Ishikawa (cell line): ENCODE measurements around the gene MINDY3.

Experiments used
- CEBPB ChIP-seq: IDR thresholded peaks from 2 replicates; pipeline ENCODE4 v1.6.1; 2012
- CREB1 ChIP-seq: IDR thresholded peaks from 2 replicates; pipeline ENCODE4 v1.6.1; 2012; ENCODE audit warnings: low read depth
- EGR1 ChIP-seq: IDR thresholded peaks from 2 replicates; pipeline ENCODE4 v1.6.1; 2012
- EP300 ChIP-seq: IDR thresholded peaks from 2 replicates; pipeline ENCODE4 v1.6.1; 2012; ENCODE audit warnings: borderline replicate concordance
- FOXM1 ChIP-seq: IDR thresholded peaks from 2 replicates; pipeline ENCODE4 v1.6.1; 2012; ENCODE audit warnings: low read depth, borderline replicate concordance
- MAX ChIP-seq: IDR thresholded peaks from 2 replicates; pipeline ENCODE4 v1.6.1; 2012
- NFIC ChIP-seq: IDR thresholded peaks from 2 replicates; pipeline ENCODE4 v1.6.1; 2012
- RAD21 ChIP-seq: IDR thresholded peaks from 2 replicates; pipeline ENCODE4 v1.6.1; 2012; ENCODE audit warnings: low read depth
- REST ChIP-seq: IDR thresholded peaks from 2 replicates; pipeline ENCODE4 v1.6.1; 2012; ENCODE audit warnings: low read depth, mild to moderate bottlenecking
- TAF1 ChIP-seq: IDR thresholded peaks from 2 replicates; pipeline ENCODE4 v1.6.1; 2012; ENCODE audit warnings: low read depth, mild to moderate bottlenecking
- TCF12 ChIP-seq: IDR thresholded peaks from 2 replicates; pipeline ENCODE4 v1.6.1; 2012; ENCODE audit warnings: low read depth
- TEAD4 ChIP-seq: IDR thresholded peaks from 2 replicates; pipeline ENCODE4 v1.6.1; 2012
- USF1 ChIP-seq: IDR thresholded peaks from 2 replicates; pipeline ENCODE4 v1.6.1; 2012
- YY1 ChIP-seq: IDR thresholded peaks from 2 replicates; pipeline ENCODE4 v1.6.1; 2012; ENCODE audit warnings: low read depth
- ZBTB7A ChIP-seq: IDR thresholded peaks from 2 replicates; pipeline ENCODE4 v1.6.1; 2012; ENCODE audit warnings: low read depth

MINDY3 gene

GRCh38 chr10:15739254-15739970 is 120.9 kb downstream of the MINDY3 start:
- no peak for TF ChIP-seq TEAD4
- TF ChIP-seq CEBPB: no peak
- no peak for TF ChIP-seq TCF12
- TF ChIP-seq RAD21: no peak
- TF ChIP-seq MAX: no peak
- TF ChIP-seq EGR1: no peak
- no peak for TF ChIP-seq ZBTB7A

- TF ChIP-seq EGR1 (no peak), REST (no peak), NFIC (no peak)
Measured at GRCh38 chr10:15738270-15738925, 121.9 kb downstream of the MINDY3 start.

- no peak for TF ChIP-seq RAD21
Measured at GRCh38 chr10:15737656-15738055, 122.7 kb downstream of the MINDY3 start.

- TF ChIP-seq TEAD4 (no peak), YY1 (no peak), CEBPB (no peak), RAD21 (no peak), EGR1 (no peak)
Measured at GRCh38 chr10:15735763-15736162, 124.5 kb downstream of the MINDY3 start.

GRCh38 chr10:15730341-15730740 is 130.0 kb downstream of the MINDY3 start:
- no peak for TF ChIP-seq TCF12
- TF ChIP-seq TAF1: no peak
- TF ChIP-seq YY1: no peak
- TF ChIP-seq NFIC: no peak
- TF ChIP-seq EGR1: no peak
- TF ChIP-seq TEAD4: no peak
- TF ChIP-seq RAD21: no peak
- no peak for TF ChIP-seq CEBPB
- TF ChIP-seq CREB1: no peak
- no peak for TF ChIP-seq USF1
- no peak for TF ChIP-seq MAX
- no peak for TF ChIP-seq EP300
- no peak for TF ChIP-seq FOXM1
- no peak for TF ChIP-seq REST
- no peak for TF ChIP-seq ZBTB7A

- TF ChIP-seq RAD21 (no peak), USF1 (no peak), REST (no peak), EP300 (no peak), NFIC (no peak), TEAD4 (no peak), TAF1 (no peak), CEBPB (no peak), YY1 (no peak)
Measured at GRCh38 chr10:15729890-15730289, 130.4 kb downstream of the MINDY3 start.
